NCI-H226 (cell line): ENCODE data around the gene EFCAB5.
"Not testable (repeated sequence)": the region's sequence is repeated elsewhere in the genome, so short reads cannot be mapped to it uniquely, and the experiment has no call there.

Experiments used
- DNase-seq: peaks from one replicate; pipeline ENCODE4 v3.0.0-alpha.2; 2015

The EFCAB5 gene

GRCh38 chr17:30103921-30104320 lies 162.5 kb downstream of the EFCAB5 start:
- no peak for DNase-seq

GRCh38 chr17:30104575-30105339 lies 163.3 kb downstream of the EFCAB5 start:
- peak; percentile 38 for DNase-seq

GRCh38 chr17:30112794-30113193 lies 171.4 kb downstream of the EFCAB5 start:
- DNase-seq: no peak

GRCh38 chr17:30113213-30113612 lies 171.8 kb downstream of the EFCAB5 start:
- peak; percentile 37 for DNase-seq

- DNase-seq: no peak
Measured at GRCh38 chr17:30116345-30116660, 174.9 kb downstream of the EFCAB5 start.

GRCh38 chr17:30116661-30117551 lies 175.5 kb downstream of the EFCAB5 start, which contains the start of gene NSRP1:
TSS of gene NSRP1 (plus strand) at chr17:30116816. CDS start at chr17:30116844, 28 bp downstream.
- peak; percentile 93 for DNase-seq

GRCh38 chr17:30117675-30118081 lies 176.2 kb downstream of the EFCAB5 start:
- DNase-seq: no peak

- DNase-seq: not testable (repeated sequence)
Measured at GRCh38 chr17:30118635-30119034, 177.2 kb downstream of the EFCAB5 start.

GRCh38 chr17:30124273-30124796 lies 182.9 kb downstream of the EFCAB5 start:
- DNase-seq: no peak

- DNase-seq: no peak
Measured at GRCh38 chr17:30130121-30130520, 188.7 kb downstream of the EFCAB5 start.

- DNase-seq: no peak
Measured at GRCh38 chr17:30132615-30133014, 191.2 kb downstream of the EFCAB5 start.

GRCh38 chr17:30133197-30133596 lies 191.8 kb downstream of the EFCAB5 start:
- DNase-seq: no peak

GRCh38 chr17:30134551-30134950 lies 193.1 kb downstream of the EFCAB5 start:
- no peak for DNase-seq

- DNase-seq: no peak
Measured at GRCh38 chr17:30137158-30137557, 195.7 kb downstream of the EFCAB5 start.

- DNase-seq: peak; percentile 48
Measured at GRCh38 chr17:30147860-30148259, 206.4 kb downstream of the EFCAB5 start.

- peak; percentile 23 for DNase-seq
Measured at GRCh38 chr17:30148376-30148775, 206.9 kb downstream of the EFCAB5 start.

GRCh38 chr17:30151471-30151870 lies 210.0 kb downstream of the EFCAB5 start:
- DNase-seq: no peak

GRCh38 chr17:30153463-30153862 lies 212.0 kb downstream of the EFCAB5 start:
- no peak for DNase-seq

- no peak for DNase-seq
Measured at GRCh38 chr17:30155389-30155788, 214.0 kb downstream of the EFCAB5 start.
